ENCODE data around the gene FBXO10. TPM values are rescaled to one million over a fixed set of nuclear protein-coding genes. Genes with fewer than 3 reads are reported as not detected.
A peak's percentile ranks its signal among the peaks of the same experiment; 100 is the strongest.

The FBXO10 gene
- total and polyA plus RNA-seq, 10 of the 15 experiments (the other 5 are each of a cell fraction or from before 2014, with no cell fraction given): 1.6 to 17.2 (median 9.6) TPM

DNA sequence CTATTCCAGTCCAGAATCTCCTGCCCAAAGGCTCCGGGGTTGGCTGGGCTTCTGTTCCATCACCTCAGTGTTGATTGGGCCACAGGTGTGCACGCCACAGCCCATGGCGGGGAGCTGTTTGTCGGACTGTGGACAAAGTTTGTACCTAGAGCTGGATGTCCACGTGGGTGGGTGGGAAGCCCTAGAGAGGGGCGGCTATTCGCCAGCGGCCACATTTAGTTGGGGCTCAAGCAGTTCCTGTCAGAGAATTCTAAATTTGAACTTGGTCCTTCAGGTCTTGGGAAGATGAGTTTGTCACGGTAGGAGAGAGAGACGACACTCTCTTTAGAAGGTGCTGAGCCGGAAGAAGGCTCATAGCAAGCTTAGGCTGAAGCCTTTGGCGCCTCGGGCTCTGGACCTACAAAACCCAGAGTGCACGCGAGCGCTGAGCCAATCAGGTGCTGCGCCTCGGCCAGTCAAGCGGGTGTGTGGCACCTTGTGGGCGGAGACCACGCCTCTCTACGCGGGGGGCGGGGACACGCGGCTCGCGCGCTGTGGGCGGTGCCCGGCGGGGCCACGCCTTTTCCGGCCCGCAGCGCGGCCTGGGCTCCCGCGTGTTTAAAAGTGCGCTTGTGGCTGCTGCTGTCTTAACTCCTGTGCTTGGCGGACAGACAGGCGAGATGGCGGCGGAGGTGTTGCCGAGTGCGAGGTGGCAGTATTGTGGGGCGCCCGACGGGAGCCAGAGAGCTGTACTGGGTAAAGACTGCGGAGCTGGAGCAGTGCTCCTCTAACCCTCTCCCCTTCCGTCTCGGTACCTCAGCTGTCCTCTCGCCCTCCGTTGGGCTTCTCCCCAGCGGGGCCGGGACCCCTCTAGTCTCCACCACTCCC lies 90.6 kb downstream of the FBXO10 start, which contains the start of gene POLR1E (continued):
- TF ChIP-seq CHD2 (IDR thresholded peaks at IDR 0.05; ENCODE audit: borderline replicate concordance, low read depth, low read length) (0 out of 2 replicates have a peak, but pooled peaks have one; percentile 63), E2F4 (IDR thresholded peaks at IDR 0.05; ENCODE audit: low read depth, low read length) (peak; percentile 81), ZSCAN29 (IDR thresholded peaks at IDR 0.05) (no peak), FOS (IDR thresholded peaks at IDR 0.05; ENCODE audit: borderline replicate concordance, extremely low read depth, insufficient read length) (no peak), RELA (IDR thresholded peaks at IDR 0.05; ENCODE audit: borderline replicate concordance, partially characterized antibody) (peak; percentile 60), YBX1 (IDR thresholded peaks at IDR 0.05) (no peak), FOXM1 (IDR thresholded peaks at IDR 0.05; ENCODE audit: low read depth, low read length) (no peak), BACH1 (IDR thresholded peaks at IDR 0.05; ENCODE audit: borderline replicate concordance) (peak; percentile 35; the same call in 1 of the 2 replicates), IKZF1 (conservative IDR thresholded peaks at IDR 0.05) (0 out of 2 replicates have a peak, but pooled peaks have one; percentile 41), IRF4 (IDR thresholded peaks at IDR 0.05; ENCODE audit: low read depth, low read length) (no peak), SIN3A (IDR thresholded peaks at IDR 0.05; ENCODE audit: low read depth, low read length) (peak; percentile 87), SIX5 (IDR thresholded peaks at IDR 0.05; ENCODE audit: low read depth, low read length, severe bottlenecking) (peak; percentile 45), EGR1 (IDR thresholded peaks at IDR 0.05; ENCODE audit: borderline replicate concordance in 1 of 2, low read depth in 2 of 2, low read length in 2 of 2) (peak in 1 of 2 experiments; percentile 84; a peak in 2 of 3 replicates), CBFB (IDR thresholded peaks at IDR 0.05; ENCODE audit: low read depth) (peak; percentile 71; the same call in 1 of the 2 replicates), HCFC1 (IDR thresholded peaks at IDR 0.05; ENCODE audit: low read length) (peak; percentile 56), CREB1 (IDR thresholded peaks at IDR 0.05; ENCODE audit: low read depth) (peak; percentile 77), HSF1 (IDR thresholded peaks at IDR 0.05; ENCODE audit: low read depth, low read length) (no peak)
- TF ChIP-seq, protein P1, sequence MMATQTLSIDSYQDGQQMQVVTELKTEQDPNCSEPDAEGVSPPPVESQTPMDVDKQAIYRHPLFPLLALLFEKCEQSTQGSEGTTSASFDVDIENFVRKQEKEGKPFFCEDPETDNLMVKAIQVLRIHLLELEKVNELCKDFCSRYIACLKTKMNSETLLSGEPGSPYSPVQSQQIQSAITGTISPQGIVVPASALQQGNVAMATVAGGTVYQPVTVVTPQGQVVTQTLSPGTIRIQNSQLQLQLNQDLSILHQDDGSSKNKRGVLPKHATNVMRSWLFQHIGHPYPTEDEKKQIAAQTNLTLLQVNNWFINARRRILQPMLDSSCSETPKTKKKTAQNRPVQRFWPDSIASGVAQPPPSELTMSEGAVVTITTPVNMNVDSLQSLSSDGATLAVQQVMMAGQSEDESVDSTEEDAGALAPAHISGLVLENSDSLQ (IDR thresholded peaks at IDR 0.05): peak; percentile 74
- TF ChIP-seq, protein P2, sequence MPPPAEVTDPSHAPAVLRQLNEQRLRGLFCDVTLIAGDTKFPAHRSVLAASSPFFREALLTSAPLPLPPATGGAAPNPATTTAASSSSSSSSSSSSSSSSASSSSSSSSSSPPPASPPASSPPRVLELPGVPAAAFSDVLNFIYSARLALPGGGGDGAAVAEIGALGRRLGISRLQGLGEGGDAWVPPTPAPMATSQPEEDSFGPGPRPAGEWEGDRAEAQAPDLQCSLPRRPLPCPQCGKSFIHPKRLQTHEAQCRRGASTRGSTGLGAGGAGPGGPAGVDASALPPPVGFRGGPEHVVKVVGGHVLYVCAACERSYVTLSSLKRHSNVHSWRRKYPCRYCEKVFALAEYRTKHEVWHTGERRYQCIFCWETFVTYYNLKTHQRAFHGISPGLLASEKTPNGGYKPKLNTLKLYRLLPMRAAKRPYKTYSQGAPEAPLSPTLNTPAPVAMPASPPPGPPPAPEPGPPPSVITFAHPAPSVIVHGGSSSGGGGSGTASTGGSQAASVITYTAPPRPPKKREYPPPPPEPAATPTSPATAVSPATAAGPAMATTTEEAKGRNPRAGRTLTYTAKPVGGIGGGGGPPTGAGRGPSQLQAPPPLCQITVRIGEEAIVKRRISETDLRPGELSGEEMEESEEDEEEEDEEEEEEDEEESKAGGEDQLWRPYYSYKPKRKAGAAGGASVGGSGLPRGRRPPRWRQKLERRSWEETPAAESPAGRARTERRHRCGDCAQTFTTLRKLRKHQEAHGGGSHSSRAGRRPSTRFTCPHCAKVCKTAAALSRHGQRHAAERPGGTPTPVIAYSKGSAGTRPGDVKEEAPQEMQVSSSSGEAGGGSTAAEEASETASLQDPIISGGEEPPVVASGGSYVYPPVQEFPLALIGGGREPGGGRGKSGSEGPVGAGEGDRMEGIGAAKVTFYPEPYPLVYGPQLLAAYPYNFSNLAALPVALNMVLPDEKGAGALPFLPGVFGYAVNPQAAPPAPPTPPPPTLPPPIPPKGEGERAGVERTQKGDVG (CRISPR knock-in tag; IDR thresholded peaks at IDR 0.05): no peak
- TF ChIP-seq, protein P3, sequence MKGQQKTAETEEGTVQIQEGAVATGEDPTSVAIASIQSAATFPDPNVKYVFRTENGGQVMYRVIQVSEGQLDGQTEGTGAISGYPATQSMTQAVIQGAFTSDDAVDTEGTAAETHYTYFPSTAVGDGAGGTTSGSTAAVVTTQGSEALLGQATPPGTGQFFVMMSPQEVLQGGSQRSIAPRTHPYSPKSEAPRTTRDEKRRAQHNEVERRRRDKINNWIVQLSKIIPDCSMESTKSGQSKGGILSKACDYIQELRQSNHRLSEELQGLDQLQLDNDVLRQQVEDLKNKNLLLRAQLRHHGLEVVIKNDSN (IDR thresholded peaks at IDR 0.05; ENCODE audit: borderline replicate concordance, extremely low read length, insufficient read depth, low read depth, low read length): peak; percentile 55
- TF ChIP-seq, protein P4, sequence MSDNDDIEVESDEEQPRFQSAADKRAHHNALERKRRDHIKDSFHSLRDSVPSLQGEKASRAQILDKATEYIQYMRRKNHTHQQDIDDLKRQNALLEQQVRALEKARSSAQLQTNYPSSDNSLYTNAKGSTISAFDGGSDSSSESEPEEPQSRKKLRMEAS (IDR thresholded peaks at IDR 0.05; ENCODE audit: low read depth, low read length): peak; percentile 87
